GM12878 (cell line): Measurements from ENCODE around the gene ZDHHC19. TPM values are rescaled to one million over a fixed set of nuclear protein-coding genes. Genes with fewer than 3 reads are reported as not detected.

Source experiments
- ATAC-seq: fragments of 200-7000 bp; cut with Tn5 transposase; 3 replicates; pipeline ENCODE4 v1.9.1; 2020; ENCODE audit warnings: mild to moderate bottlenecking, moderate library complexity
- BruUV-seq: library from RNA; stranded (reverse); fragments of 400-500 nt; replicated peaks from 2 replicates; lab custom pipeline; 2021; lab: Mats Ljungman, UMichigan
- CTCF ChIA-PET: fragments of 300-600 bp; sonication (Branson Sonifier 250); formaldehyde crosslinking; extraction: SDS; loops from one replicate; lab custom pipeline; 2021; ENCODE audit warnings: inconsistent platforms; lab: Yijun Ruan, JAX
- POLR2A ChIA-PET: fragments of 350-600 bp; formaldehyde crosslinking; extraction: SDS; loops from one replicate; lab custom pipeline; 2021; ENCODE audit warnings: inconsistent platforms; lab: Charles Lee
- RAD21 ChIA-PET: fragments of 300-600 bp; sonication (Branson Sonifier 250); formaldehyde crosslinking; loops from one replicate; lab custom pipeline; 2023; ENCODE audit warnings: antibody characterized with exemption; ENCODE audit not compliant: unreplicated experiment; lab: Charles Lee
- SMC1A ChIA-PET: fragments of 300-600 bp; sonication (Branson Sonifier 250); formaldehyde crosslinking; loops from one replicate; lab custom pipeline; 2023; ENCODE audit not compliant: unreplicated experiment, uncharacterized antibody; lab: Charles Lee
- DNase-seq: peaks from one replicate; pipeline ENCODE4 v3.0.0-alpha.2; 2011; ENCODE audit warnings: low read depth, low spot score
- FAIRE-seq: peaks from 3 replicates; lab custom pipeline; 2011; peaks lifted over from hg19 to GRCh38; lab: Jason Lieb, UNC
- H2AFZ ChIP-seq: 2 replicates; pipeline ENCODE4 v1.6.0; 2011; ENCODE audit warnings: low read depth, low read length, control low read depth; ENCODE audit not compliant: control insufficient read depth
- H3K27ac ChIP-seq: 2 replicates; pipeline ENCODE4 v1.5.1; 2011; ENCODE audit warnings: control low read depth; ENCODE audit not compliant: control insufficient read depth, insufficient read depth
- H3K27me3 ChIP-seq, 2 experiments: replicated peaks in 1 of 2; 2 replicates each; pipeline versions ENCODE4 v1.6.0 to v1.6.1; 2011; ENCODE audit warnings: low read length in 1 of 2; ENCODE audit not compliant: control insufficient read depth in 2 of 2, insufficient read depth in 2 of 2
- H3K36me3 ChIP-seq, 2 experiments: 2 replicates each; pipeline ENCODE4 v1.5.1; 2011; ENCODE audit warnings: low read length in 1 of 2; ENCODE audit not compliant: control insufficient read depth in 2 of 2, insufficient read depth in 2 of 2
- H3K4me1 ChIP-seq: 2 replicates; pipeline ENCODE4 v1.6.1; 2011; ENCODE audit warnings: mild to moderate bottlenecking, low read length, moderate library complexity, mixed read lengths; ENCODE audit not compliant: control insufficient read depth, insufficient read depth
- H3K4me2 ChIP-seq: 2 replicates; pipeline ENCODE4 v1.6.0; 2011; ENCODE audit warnings: control low read depth; ENCODE audit not compliant: control insufficient read depth, insufficient read depth
- H3K4me3 ChIP-seq: fragments of 200-600 bp; sonication (generic); 2 replicates; pipeline ENCODE4 v1.5.1; 2016
- H3K79me2 ChIP-seq: 2 replicates; pipeline ENCODE4 v1.6.0; 2011; ENCODE audit warnings: low read length; ENCODE audit not compliant: control insufficient read depth, insufficient read depth
- H3K9ac ChIP-seq: 2 replicates; pipeline ENCODE4 v1.8.0; 2011; ENCODE audit warnings: low read length, control low read depth, mixed read lengths; ENCODE audit not compliant: control insufficient read depth, insufficient read depth
- H3K9me3 ChIP-seq: replicated peaks from 3 replicates; pipeline ENCODE4 v1.5.1; 2011; ENCODE audit warnings: mild to moderate bottlenecking, low read length; ENCODE audit not compliant: control insufficient read depth, insufficient read depth
- H4K20me1 ChIP-seq: 2 replicates; pipeline ENCODE4 v1.6.0; 2011; ENCODE audit not compliant: control insufficient read depth, insufficient read depth
- BMI1 ChIP-seq: fragments of 450-650 bp; IDR thresholded peaks from 2 replicates; pipeline ENCODE4 v1.6.1; 2016; ENCODE audit warnings: mild to moderate bottlenecking, moderate library complexity, borderline replicate concordance
- CHD2 ChIP-seq: IDR thresholded peaks from 2 replicates; pipeline ENCODE4 v1.6.1; 2011; ENCODE audit warnings: low read depth, low read length, improper control_type of control experiment, borderline replicate concordance
- EP300 ChIP-seq, 2 experiments: fragments of 150-350 bp in 1 of 2; IDR thresholded peaks; 2 replicates each; pipeline ENCODE4 v1.6.1; 2011 to 2012; ENCODE audit warnings: low read depth in 2 of 2, low read length in 2 of 2, borderline replicate concordance in 1 of 2, improper control_type of control experiment in 1 of 2, inconsistent platforms in 1 of 2; ENCODE audit not compliant: control insufficient read depth in 1 of 2
- GATAD2B ChIP-seq: fragments of 450-650 bp; conservative IDR thresholded peaks from 2 replicates; pipeline ENCODE4 v1.6.1; 2017; ENCODE audit warnings: low read depth, mild to moderate bottlenecking, moderate library complexity
- IKZF2 ChIP-seq, 2 experiments: fragments of 450-650 bp; IDR thresholded peaks; 2 replicates each; pipeline ENCODE4 v1.6.1; 2017; ENCODE audit warnings: mild to moderate bottlenecking in 2 of 2, moderate library complexity in 2 of 2
- MTA2 ChIP-seq: fragments of 450-650 bp; IDR thresholded peaks from 2 replicates; pipeline ENCODE4 v1.6.1; 2016; ENCODE audit warnings: low read depth, mild to moderate bottlenecking, moderate library complexity
- NFYB ChIP-seq: IDR thresholded peaks from 2 replicates; pipeline ENCODE4 v1.6.1; 2011; ENCODE audit warnings: low read depth, mild to moderate bottlenecking, low read length, improper control_type of control experiment, moderate library complexity; ENCODE audit not compliant: insufficient read depth
- PAX8 ChIP-seq: fragments of 450-650 bp; IDR thresholded peaks from 2 replicates; pipeline ENCODE4 v1.6.1; 2017; ENCODE audit warnings: mild to moderate bottlenecking, moderate library complexity
- RBBP5 ChIP-seq: fragments of 200-600 bp; sonication (generic); conservative IDR thresholded peaks from 2 replicates; pipeline ENCODE4 v1.6.1; 2016
- SREBF2 ChIP-seq: IDR thresholded peaks from 2 replicates; pipeline ENCODE4 v1.6.1; 2012; ENCODE audit warnings: mild to moderate bottlenecking, low read length
- ZNF217 ChIP-seq: fragments of 450-650 bp; IDR thresholded peaks from 2 replicates; pipeline ENCODE4 v1.6.1; 2017; ENCODE audit warnings: antibody characterized with exemption, mild to moderate bottlenecking
- WGBS: methylation state at CpG from one replicate; pipeline ENCODE4 v1.1.6; 2016; ENCODE audit warnings: low lambda C conversion rate; ENCODE audit not compliant: insufficient replicate concordance, insufficient coverage; ENCODE audit errors: missing lambda C conversion rate; 5-methylcytosine and 5-hydroxymethylcytosine counted together
- in situ Hi-C: fragments of 300-500 bp; cut with MboI; formaldehyde crosslinking; loops from 9 replicates; pipeline ENCODE4 v1.14.3; 2018; ENCODE audit warnings: mixed read lengths
- intact Hi-C: fragments of 100-400 bp; cut with micrococcal nuclease; formaldehyde crosslinking; loops from one replicate; pipeline ENCODE4 v1.14.2; 2022; ENCODE audit not compliant: unreplicated experiment
- polyA plus RNA-seq, 11 experiments: library from polyadenylated mRNA; depleted of rRNA in 4 of 11; unstranded in 6 of 11; stranded (reverse) in 5 of 11; fragments of >200 nt; fragmentation: Nextera tagmentation in 4 of 11; fragmentation: Illumina TruSeq in 1 of 11; extraction: Ambion mirVana in 4 of 11; extraction: Trizol in 1 of 11; gene quantifications; 1 replicate in 1 of 11; 2 replicates in 10 of 11; pipeline versions ENCODE4 v1.2.1 to v1.2.3, GENCODE V29; 2011 to 2016; ENCODE audit warnings: inconsistent platforms in 2 of 11, missing spikeins in 2 of 11, low read depth in 1 of 11
- total RNA-seq, 4 experiments: library from RNA; depleted of rRNA in 3 of 4; stranded (reverse); fragments of >200 nt in 3 of 4; fragmentation: Illumina TruSeq in 1 of 4; extraction: Trizol in 1 of 4; gene quantifications; 2 replicates each; pipeline versions ENCODE4 v1.2.1 to v1.2.3, GENCODE V29; 2013 to 2021
- TF ChIP-seq, protein P1 (sequence below): fragments of 450-650 bp; formaldehyde crosslinking; IDR thresholded peaks from 2 replicates; pipeline ENCODE4 v1.5.0; 2022; ENCODE audit warnings: mild to moderate bottlenecking, missing genetic modification characterization
- TF ChIP-seq, protein P2 (sequence below): IDR thresholded peaks from 2 replicates; pipeline ENCODE4 v1.6.1; 2012; ENCODE audit warnings: low read depth, low read length, improper control_type of control experiment
- TF ChIP-seq, protein P3 (sequence below): fragments of 450-650 bp; conservative IDR thresholded peaks from 2 replicates; pipeline ENCODE4 v1.6.1; 2017; ENCODE audit warnings: mild to moderate bottlenecking, moderate library complexity
- TF ChIP-seq, protein P4 (sequence below): fragments of 450-650 bp; IDR thresholded peaks from 2 replicates; pipeline ENCODE4 v1.6.1; 2018; ENCODE audit warnings: mild to moderate bottlenecking, low read depth, moderate library complexity; ENCODE audit not compliant: partially characterized antibody

ZDHHC19 gene
- total and polyA plus RNA-seq, 10 of the 15 experiments (the other 5 are each of a cell fraction or from before 2014, with no cell fraction given), result 0.26 TPM; not detected in 9

DNA sequence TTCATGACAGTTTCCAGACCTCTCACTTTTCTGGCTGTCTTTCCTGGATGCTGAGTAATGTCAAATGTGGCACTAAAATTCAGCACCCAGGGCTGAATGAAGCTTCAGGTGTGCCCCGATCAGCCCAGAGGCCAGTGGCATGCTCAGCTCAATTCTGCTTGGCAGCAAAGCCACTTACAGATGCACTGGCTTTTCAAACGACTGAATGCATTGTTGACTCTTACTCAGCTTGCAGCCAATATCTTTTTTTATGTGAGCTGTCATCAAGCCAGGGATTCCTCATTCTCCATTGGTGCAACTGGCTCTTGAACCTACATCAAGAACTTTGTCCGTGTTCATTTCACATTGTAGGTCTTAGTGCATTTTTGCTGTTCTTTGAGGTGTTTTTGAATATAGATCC lies 60.7 kb downstream of the ZDHHC19 start:
- ChIA-PET RAD21 (interaction anchor here (0.9 kb wide), 1 partner anchor 9 kb away, joined by 4 read pairs; no protein-coding TSS in a partner anchor), SMC1A (interaction anchor here (1.0 to 1.7 kb wide), 4 partner anchors 9 to 71 kb away, joined by 3 to 5 read pairs (median 3); no protein-coding TSS in a partner anchor), POLR2A (interaction anchor here (0.8 to 1.3 kb wide), 3 partner anchors 8 to 10 kb away, joined by 3 to 5 read pairs (median 4); no protein-coding TSS in a partner anchor), CTCF (interaction anchor here (1.2 kb wide), 1 partner anchor 9 kb away, joined by 5 read pairs; no protein-coding TSS in a partner anchor)
- intact Hi-C loops (no loop called here), in situ Hi-C loops (no loop called here)
- Histone ChIP-seq H3K27ac (no peak overlapping the region), H3K4me1 (no peaks in the 10 kb centered on the region), H3K79me2 (no peaks in the 10 kb centered on the region), H3K4me3 (no peak overlapping the region), H3K4me2 (no peak overlapping the region), H3K36me3 (no peaks in the 10 kb centered on the region), H3K27me3 (no peaks in the 10 kb centered on the region), H2AFZ (no peak overlapping the region; the same call in 1 of the 2 replicates), H4K20me1 (no peaks in the 10 kb centered on the region), H3K9me3 (peaks cover 1% of the 10 kb centered on the region; the same call in 1 of the 3 replicates), H3K9ac (no peak overlapping the region)
- BruUV-seq, result no TSS peak
- ATAC-seq (no peak), DNase-seq (no peak), FAIRE-seq (no peak)
- WGBS, result 50% methylated on average over 3 of the region's 3 CpGs
- TF ChIP-seq PAX8, result no peak
- TF ChIP-seq, protein P1, sequence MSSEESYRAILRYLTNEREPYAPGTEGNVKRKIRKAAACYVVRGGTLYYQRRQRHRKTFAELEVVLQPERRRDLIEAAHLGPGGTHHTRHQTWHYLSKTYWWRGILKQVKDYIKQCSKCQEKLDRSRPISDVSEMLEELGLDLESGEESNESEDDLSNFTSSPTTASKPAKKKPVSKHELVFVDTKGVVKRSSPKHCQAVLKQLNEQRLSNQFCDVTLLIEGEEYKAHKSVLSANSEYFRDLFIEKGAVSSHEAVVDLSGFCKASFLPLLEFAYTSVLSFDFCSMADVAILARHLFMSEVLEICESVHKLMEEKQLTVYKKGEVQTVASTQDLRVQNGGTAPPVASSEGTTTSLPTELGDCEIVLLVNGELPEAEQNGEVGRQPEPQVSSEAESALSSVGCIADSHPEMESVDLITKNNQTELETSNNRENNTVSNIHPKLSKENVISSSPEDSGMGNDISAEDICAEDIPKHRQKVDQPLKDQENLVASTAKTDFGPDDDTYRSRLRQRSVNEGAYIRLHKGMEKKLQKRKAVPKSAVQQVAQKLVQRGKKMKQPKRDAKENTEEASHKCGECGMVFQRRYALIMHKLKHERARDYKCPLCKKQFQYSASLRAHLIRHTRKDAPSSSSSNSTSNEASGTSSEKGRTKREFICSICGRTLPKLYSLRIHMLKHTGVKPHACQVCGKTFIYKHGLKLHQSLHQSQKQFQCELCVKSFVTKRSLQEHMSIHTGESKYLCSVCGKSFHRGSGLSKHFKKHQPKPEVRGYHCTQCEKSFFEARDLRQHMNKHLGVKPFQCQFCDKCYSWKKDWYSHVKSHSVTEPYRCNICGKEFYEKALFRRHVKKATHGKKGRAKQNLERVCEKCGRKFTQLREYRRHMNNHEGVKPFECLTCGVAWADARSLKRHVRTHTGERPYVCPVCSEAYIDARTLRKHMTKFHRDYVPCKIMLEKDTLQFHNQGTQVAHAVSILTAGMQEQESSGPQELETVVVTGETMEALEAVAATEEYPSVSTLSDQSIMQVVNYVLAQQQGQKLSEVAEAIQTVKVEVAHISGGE (CRISPR knock-in tag), result no peak
- TF ChIP-seq RBBP5, result no peak
- no peak for TF ChIP-seq EP300 (IDR thresholded peaks at IDR 0.05; ENCODE audit: borderline replicate concordance in 1 of 2, control insufficient read depth in 1 of 2, low read depth in 2 of 2, low read length in 2 of 2)
- TF ChIP-seq NFYB, result no peak
- no peak for TF ChIP-seq IKZF2 (IDR thresholded peaks at IDR 0.05)
- TF ChIP-seq, protein P2, sequence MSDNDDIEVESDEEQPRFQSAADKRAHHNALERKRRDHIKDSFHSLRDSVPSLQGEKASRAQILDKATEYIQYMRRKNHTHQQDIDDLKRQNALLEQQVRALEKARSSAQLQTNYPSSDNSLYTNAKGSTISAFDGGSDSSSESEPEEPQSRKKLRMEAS, result no peak
- no peak for TF ChIP-seq ZNF217
- TF ChIP-seq CHD2, result no peak
- TF ChIP-seq BMI1, result no peak
- TF ChIP-seq, protein P3, sequence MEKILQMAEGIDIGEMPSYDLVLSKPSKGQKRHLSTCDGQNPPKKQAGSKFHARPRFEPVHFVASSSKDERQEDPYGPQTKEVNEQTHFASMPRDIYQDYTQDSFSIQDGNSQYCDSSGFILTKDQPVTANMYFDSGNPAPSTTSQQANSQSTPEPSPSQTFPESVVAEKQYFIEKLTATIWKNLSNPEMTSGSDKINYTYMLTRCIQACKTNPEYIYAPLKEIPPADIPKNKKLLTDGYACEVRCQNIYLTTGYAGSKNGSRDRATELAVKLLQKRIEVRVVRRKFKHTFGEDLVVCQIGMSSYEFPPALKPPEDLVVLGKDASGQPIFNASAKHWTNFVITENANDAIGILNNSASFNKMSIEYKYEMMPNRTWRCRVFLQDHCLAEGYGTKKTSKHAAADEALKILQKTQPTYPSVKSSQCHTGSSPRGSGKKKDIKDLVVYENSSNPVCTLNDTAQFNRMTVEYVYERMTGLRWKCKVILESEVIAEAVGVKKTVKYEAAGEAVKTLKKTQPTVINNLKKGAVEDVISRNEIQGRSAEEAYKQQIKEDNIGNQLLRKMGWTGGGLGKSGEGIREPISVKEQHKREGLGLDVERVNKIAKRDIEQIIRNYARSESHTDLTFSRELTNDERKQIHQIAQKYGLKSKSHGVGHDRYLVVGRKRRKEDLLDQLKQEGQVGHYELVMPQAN, result no peak
- TF ChIP-seq GATAD2B, result no peak
- TF ChIP-seq, protein P4, sequence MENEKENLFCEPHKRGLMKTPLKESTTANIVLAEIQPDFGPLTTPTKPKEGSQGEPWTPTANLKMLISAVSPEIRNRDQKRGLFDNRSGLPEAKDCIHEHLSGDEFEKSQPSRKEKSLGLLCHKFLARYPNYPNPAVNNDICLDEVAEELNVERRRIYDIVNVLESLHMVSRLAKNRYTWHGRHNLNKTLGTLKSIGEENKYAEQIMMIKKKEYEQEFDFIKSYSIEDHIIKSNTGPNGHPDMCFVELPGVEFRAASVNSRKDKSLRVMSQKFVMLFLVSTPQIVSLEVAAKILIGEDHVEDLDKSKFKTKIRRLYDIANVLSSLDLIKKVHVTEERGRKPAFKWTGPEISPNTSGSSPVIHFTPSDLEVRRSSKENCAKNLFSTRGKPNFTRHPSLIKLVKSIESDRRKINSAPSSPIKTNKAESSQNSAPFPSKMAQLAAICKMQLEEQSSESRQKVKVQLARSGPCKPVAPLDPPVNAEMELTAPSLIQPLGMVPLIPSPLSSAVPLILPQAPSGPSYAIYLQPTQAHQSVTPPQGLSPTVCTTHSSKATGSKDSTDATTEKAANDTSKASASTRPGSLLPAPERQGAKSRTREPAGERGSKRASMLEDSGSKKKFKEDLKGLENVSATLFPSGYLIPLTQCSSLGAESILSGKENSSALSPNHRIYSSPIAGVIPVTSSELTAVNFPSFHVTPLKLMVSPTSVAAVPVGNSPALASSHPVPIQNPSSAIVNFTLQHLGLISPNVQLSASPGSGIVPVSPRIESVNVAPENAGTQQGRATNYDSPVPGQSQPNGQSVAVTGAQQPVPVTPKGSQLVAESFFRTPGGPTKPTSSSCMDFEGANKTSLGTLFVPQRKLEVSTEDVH, result no peak
- no peak for TF ChIP-seq MTA2
- no peak for TF ChIP-seq SREBF2
